ENCODE measurements around the gene POM121.
A peak's percentile ranks its signal among the peaks of the same experiment; 100 is the strongest.
"Not testable (repeated sequence)": the region's sequence is repeated elsewhere in the genome, so short reads cannot be mapped to it uniquely, and the experiment has no call there.

POM121 gene

GRCh38 chr7:72924733-72925545 lies at the start of gene POM121:
TSS of gene POM121 (plus strand) at chr7:72925095. CDS start at chr7:72925122, 27 bp downstream.
- peak; percentile 74 for DNase-seq (ENCODE audit: low read depth, low spot score)

DNA sequence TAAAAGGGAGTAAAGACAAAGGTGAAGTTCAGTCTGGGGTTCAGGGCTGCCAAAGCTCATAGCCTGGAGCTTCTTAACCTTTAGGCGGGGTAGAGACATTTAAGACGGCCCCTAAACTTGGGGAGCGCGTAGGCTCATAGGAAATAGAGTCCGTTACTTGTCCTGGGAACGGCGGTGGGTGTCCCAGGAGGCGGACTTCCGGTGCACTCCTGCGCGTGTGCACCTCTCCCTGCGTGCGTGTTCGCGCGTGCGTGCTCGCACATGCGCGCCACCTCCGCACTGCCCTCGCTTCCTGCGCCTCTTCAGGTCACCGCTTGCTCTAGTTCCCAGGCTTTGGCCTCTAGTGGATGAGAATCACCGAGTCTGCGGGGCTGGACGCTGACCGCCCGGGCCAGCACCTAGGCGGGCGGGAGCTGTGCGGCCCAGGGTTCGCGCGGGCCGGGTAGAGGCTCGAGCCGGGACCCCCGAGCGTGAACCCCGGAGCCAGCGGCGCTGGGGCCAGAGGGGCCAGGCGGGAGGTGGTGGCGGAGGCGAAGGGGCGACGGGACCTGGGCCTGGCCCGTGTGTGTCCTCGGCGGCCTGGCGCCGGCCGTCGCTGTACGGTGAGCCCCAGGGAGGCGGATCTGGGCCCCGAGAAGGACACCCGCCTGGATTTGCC lies 45.7 kb upstream of the POM121 start:
- peak; percentile 41 for DNase-seq (ENCODE audit: low read depth, low spot score)

- DNase-seq (ENCODE audit: low read depth, low spot score): peak; percentile 3
Observed at GRCh38 chr7:72879737-72880215, 45.1 kb upstream of the POM121 start.

GRCh38 chr7:72891750-72892149 lies 33.1 kb upstream of the POM121 start:
- not testable (repeated sequence) for DNase-seq (ENCODE audit: low read depth, low spot score)

DNA sequence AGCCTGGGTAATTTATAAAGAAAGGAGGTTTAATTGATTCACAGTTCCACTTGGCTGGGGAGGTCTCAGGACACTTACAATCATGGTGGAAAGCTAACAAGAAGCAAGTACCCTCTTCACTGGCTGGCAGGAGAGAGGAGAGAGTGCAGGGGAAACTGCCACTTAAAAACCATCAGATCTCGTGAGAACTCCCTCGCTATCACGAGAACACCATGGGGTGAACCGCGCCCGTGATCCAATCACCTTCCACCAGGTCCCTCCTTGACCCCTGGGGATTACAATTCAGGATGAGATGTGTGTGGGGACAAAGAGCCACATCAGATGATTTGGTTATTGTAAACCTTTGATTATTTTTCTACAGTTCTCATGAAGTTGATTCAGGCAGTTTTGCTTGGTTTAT lies 20.2 kb upstream of the POM121 start:
- not testable (repeated sequence) for DNase-seq (ENCODE audit: low read depth, low spot score)

DNA sequence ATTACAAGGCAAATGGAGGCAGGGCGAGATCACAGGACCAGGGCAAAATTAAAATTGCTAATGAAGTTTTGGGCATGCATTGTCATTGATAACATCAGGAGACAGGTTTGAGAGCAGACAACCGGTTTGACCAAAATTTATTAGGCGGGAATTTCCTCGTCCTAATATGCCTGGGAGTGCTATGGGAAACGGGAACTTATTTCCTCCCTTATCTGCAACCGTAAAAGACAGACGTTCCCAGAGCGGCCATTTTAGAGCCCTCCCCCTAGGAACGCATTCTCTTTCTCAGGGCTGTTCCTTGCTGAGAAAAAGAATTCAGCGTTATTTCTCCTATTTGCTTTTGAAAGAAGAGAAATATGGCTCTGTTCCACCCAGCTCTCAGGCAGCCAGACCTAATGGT lies 16.5 kb upstream of the POM121 start:
- DNase-seq (ENCODE audit: low read depth, low spot score): not testable (repeated sequence)

- not testable (repeated sequence) for DNase-seq (ENCODE audit: low read depth, low spot score)
Observed at GRCh38 chr7:72911395-72911794, 13.5 kb upstream of the POM121 start.

- not testable (repeated sequence) for DNase-seq (ENCODE audit: low read depth, low spot score)
Observed at GRCh38 chr7:72913750-72914149, 11.1 kb upstream of the POM121 start.

GRCh38 chr7:72914756-72915525 lies 10.0 kb upstream of the POM121 start:
- DNase-seq (ENCODE audit: low read depth, low spot score): peak; percentile 30

GRCh38 chr7:72919256-72919775 lies 5.6 kb upstream of the POM121 start:
- DNase-seq (ENCODE audit: low read depth, low spot score): no peak

- DNase-seq (ENCODE audit: low read depth, low spot score): no peak
Observed at GRCh38 chr7:72924386-72924732, 536 bp upstream of the POM121 start.

DNA sequence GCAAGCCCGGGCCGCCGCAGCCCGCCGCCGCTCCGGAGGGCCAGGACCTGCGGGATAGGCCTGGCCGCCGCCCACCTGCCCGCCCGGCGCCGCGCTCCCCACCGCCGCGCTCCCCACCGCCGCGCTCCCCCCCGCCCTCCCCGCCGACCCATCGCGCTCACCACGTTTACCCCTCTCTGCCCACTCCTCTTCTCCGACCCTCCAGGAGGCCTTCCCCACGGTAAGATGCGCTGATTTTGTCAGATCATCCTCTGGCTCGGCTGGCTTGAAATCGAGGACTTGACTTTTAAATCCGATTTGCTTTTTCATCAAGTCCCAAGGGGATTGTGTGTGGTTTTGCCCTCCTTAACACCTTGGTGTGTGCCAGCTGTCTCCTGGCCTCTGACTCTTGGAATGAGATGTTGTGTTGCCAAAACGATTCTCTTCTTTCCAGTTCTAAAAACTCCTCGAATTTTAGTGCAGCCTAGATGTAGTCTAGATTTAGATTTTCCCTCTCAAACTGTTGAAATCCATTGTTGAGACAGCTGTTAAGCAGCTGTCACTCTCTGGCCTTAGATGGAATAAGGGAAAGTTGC lies 738 bp downstream of the POM121 start:
- DNase-seq (ENCODE audit: low read depth, low spot score): no peak

- not testable (repeated sequence) for DNase-seq (ENCODE audit: low read depth, low spot score)
Observed at GRCh38 chr7:72927791-72928190, 2.9 kb downstream of the POM121 start.

- DNase-seq (ENCODE audit: low read depth, low spot score): not testable (repeated sequence)
Observed at GRCh38 chr7:72928216-72928615, 3.3 kb downstream of the POM121 start.

- not testable (repeated sequence) for DNase-seq (ENCODE audit: low read depth, low spot score)
Observed at GRCh38 chr7:72942022-72942705, 17.3 kb downstream of the POM121 start.

DNA sequence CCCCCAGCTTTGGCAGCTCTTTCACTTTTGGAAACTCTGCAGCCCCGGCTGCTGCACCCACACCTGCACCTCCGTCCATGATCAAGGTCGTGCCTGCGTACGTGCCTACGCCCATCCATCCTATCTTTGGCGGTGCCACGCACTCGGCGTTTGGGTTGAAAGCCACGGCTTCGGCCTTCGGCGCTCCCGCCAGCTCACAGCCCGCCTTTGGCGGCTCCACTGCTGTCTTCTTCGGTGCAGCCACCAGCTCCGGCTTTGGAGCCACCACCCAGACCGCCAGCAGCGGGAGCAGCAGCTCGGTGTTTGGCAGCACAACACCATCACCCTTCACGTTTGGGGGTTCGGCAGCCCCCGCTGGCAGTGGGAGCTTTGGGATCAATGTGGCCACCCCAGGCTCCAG lies 18.1 kb downstream of the POM121 start:
- DNase-seq (ENCODE audit: low read depth, low spot score): not testable (repeated sequence)

DNA sequence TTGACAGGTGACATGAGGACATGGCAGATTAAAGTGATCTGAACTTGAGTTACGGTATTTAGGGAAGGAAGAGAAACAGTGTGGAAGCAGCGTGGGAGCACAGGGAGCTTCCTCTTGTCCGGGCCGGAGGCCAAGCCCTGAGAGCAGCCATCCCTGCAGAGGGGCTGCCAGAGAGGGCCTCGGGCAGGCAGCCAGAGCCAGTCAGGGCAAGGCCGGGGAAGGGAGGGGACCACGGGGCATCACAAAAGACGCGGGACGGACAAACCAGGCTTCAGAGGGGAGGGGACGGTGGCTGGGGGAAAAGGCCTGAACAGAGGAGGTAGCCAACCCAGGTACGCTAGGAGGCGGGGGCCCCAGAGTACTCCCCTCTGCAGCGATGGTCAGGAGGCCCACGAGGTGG lies 20.0 kb downstream of the POM121 start:
- DNase-seq (ENCODE audit: low read depth, low spot score): not testable (repeated sequence)

- not testable (repeated sequence) for DNase-seq (ENCODE audit: low read depth, low spot score)
Observed at GRCh38 chr7:72945597-72945996, 20.7 kb downstream of the POM121 start.

GRCh38 chr7:72946130-72946745 lies 21.3 kb downstream of the POM121 start:
- DNase-seq (ENCODE audit: low read depth, low spot score): not testable (repeated sequence)

- DNase-seq (ENCODE audit: low read depth, low spot score): not testable (repeated sequence)
Observed at GRCh38 chr7:72948714-72949113, 23.8 kb downstream of the POM121 start.

Measured in activated CD4-positive, CD25-positive, alpha-beta regulatory T cell treated with anti-CD3 and anti-CD28 coated beads, Interleukin-2, amount 50 U/mL, for 16 hours (primary cell).